ENCODE measurements around the gene SYPL2. TPM values are rescaled to one million over a fixed set of nuclear protein-coding genes. Genes with fewer than 3 reads are reported as not detected.
A peak's percentile ranks its signal among the peaks of the same experiment; 100 is the strongest.
"Not testable (repeated sequence)": the region's sequence is repeated elsewhere in the genome, so short reads cannot be mapped to it uniquely, and the experiment has no call there.

The SYPL2 gene
- total and polyA plus RNA-seq, 4 donors, result 0.14 to 4.7 (median 3.7) TPM

- H3K9ac ChIP-seq (ENCODE audit: low read depth in 1 of 2, low read length in 2 of 2); H3K9me3 ChIP-seq (ENCODE audit: control insufficient read depth in 4 of 4, low read length in 3 of 4); H3K4me1 ChIP-seq (ENCODE audit: control insufficient read depth in 4 of 4, insufficient read depth in 4 of 4, low read length in 3 of 4); H3K4me3 ChIP-seq (ENCODE audit: low read depth in 1 of 3, low read length in 3 of 3); H3K27ac ChIP-seq (ENCODE audit: low read depth in 1 of 2, low read length in 2 of 2); H3K36me3 ChIP-seq (ENCODE audit: control insufficient read depth in 4 of 4, insufficient read depth in 3 of 4, low read depth in 1 of 4, low read length in 3 of 4); H3K27me3 ChIP-seq (ENCODE audit: control insufficient read depth in 4 of 4, insufficient read depth in 4 of 4, low read length in 3 of 4): not testable (repeated sequence)
- 88% methylated on average over 12 of the region's 12 CpGs for WGBS
- DNase-seq (ENCODE audit: low spot score), result peak; percentile 9
These were observed 7.1 kb downstream of the SYPL2 start for GRCh38 chr1:109473284-109474057.

- Histone ChIP-seq H3K27ac (ENCODE audit: low read depth in 1 of 2, low read length in 2 of 2) (no peak overlapping the region), H3K4me3 (ENCODE audit: low read depth in 1 of 3, low read length in 3 of 3) (no peak overlapping the region), H3K4me1 (ENCODE audit: control insufficient read depth in 4 of 4, insufficient read depth in 4 of 4, low read length in 3 of 4) (no peaks in the 10 kb centered on the region), H3K36me3 (ENCODE audit: control insufficient read depth in 4 of 4, insufficient read depth in 3 of 4, low read depth in 1 of 4, low read length in 3 of 4) (peaks cover 0 to 2% (median 0%) of the 10 kb centered on the region in 4 donors), H3K27me3 (ENCODE audit: control insufficient read depth in 4 of 4, insufficient read depth in 4 of 4, low read length in 3 of 4) (no peaks in the 10 kb centered on the region), H3K9me3 (ENCODE audit: control insufficient read depth in 4 of 4, low read length in 3 of 4) (no peaks in the 10 kb centered on the region), H3K9ac (ENCODE audit: low read depth in 1 of 2, low read length in 2 of 2) (no peak overlapping the region)
- no peak for DNase-seq (ENCODE audit: low spot score)
- WGBS, result 78% methylated on average over 1 of the region's 1 CpG
- TF ChIP-seq FOXA2 (IDR thresholded peaks at IDR 0.05), result no peak
- no peak for TF ChIP-seq CTCF (IDR thresholded peaks at IDR 0.05; ENCODE audit: low read depth, low read length, missing input control)
- TF ChIP-seq RXRA (IDR thresholded peaks at IDR 0.05), result no peak
- TF ChIP-seq TAF1 (conservative IDR thresholded peaks at IDR 0.05), result no peak
- no peak for TF ChIP-seq RAD21 (IDR thresholded peaks at IDR 0.05)
- no peak for TF ChIP-seq SP1 (IDR thresholded peaks at IDR 0.05)
- TF ChIP-seq YY1 (IDR thresholded peaks at IDR 0.05), result no peak
- no peak for TF ChIP-seq MAX (IDR thresholded peaks at IDR 0.05)
- TF ChIP-seq GABPA (IDR thresholded peaks at IDR 0.05 in 1 of 2, conservative IDR thresholded peaks at IDR 0.05 in 1 of 2), result no peak
- no peak for TF ChIP-seq HNF4G (IDR thresholded peaks at IDR 0.05)
- TF ChIP-seq EGR1 (IDR thresholded peaks at IDR 0.05; ENCODE audit: low read depth in 2 of 2), result no peak
- TF ChIP-seq FOXA1 (IDR thresholded peaks at IDR 0.05), result no peak
- TF ChIP-seq HNF4A (conservative IDR thresholded peaks at IDR 0.05), result no peak
These were observed 8.4 kb downstream of the SYPL2 start for GRCh38 chr1:109474697-109475096.

GRCh38 chr1:109475261-109475660, 8.9 kb downstream of the SYPL2 start:
- H3K4me1 ChIP-seq (ENCODE audit: control insufficient read depth in 4 of 4, insufficient read depth in 4 of 4, low read length in 3 of 4), result no peaks in the 10 kb centered on the region
- H3K4me3 ChIP-seq (ENCODE audit: low read depth in 1 of 3, low read length in 3 of 3), result no peak overlapping the region
- TF ChIP-seq RAD21 (IDR thresholded peaks at IDR 0.05) (no peak), CTCF (IDR thresholded peaks at IDR 0.05; ENCODE audit: low read depth, low read length, missing input control) (no peak), GABPA (IDR thresholded peaks at IDR 0.05 in 1 of 2, conservative IDR thresholded peaks at IDR 0.05 in 1 of 2) (no peak), SP1 (IDR thresholded peaks at IDR 0.05) (no peak), HNF4G (IDR thresholded peaks at IDR 0.05) (no peak), YY1 (IDR thresholded peaks at IDR 0.05) (no peak), FOXA2 (IDR thresholded peaks at IDR 0.05) (no peak)
- no peaks in the 10 kb centered on the region for H3K9me3 ChIP-seq (ENCODE audit: control insufficient read depth in 4 of 4, low read length in 3 of 4)
- DNase-seq (ENCODE audit: low spot score), result no peak
- peaks cover 0 to 2% (median 0%) of the 10 kb centered on the region in 4 donors for H3K36me3 ChIP-seq (ENCODE audit: control insufficient read depth in 4 of 4, insufficient read depth in 3 of 4, low read depth in 1 of 4, low read length in 3 of 4)
- H3K27ac ChIP-seq (ENCODE audit: low read depth in 1 of 2, low read length in 2 of 2), result no peak overlapping the region
- H3K9ac ChIP-seq (ENCODE audit: low read depth in 1 of 2, low read length in 2 of 2), result no peak overlapping the region
- 85% methylated on average over 9 of the region's 9 CpGs for WGBS
- H3K27me3 ChIP-seq (ENCODE audit: control insufficient read depth in 4 of 4, insufficient read depth in 4 of 4, low read length in 3 of 4), result no peaks in the 10 kb centered on the region
